ENCODE data around the gene ADAMTS16. TPM values are rescaled to one million over a fixed set of nuclear protein-coding genes. Genes with fewer than 3 reads are reported as not detected.

The ADAMTS16 gene
- total and polyA plus RNA-seq, 2 donors (not counting 3 experiments of a cell fraction or from before 2014, with no cell fraction given): not detected

DNA sequence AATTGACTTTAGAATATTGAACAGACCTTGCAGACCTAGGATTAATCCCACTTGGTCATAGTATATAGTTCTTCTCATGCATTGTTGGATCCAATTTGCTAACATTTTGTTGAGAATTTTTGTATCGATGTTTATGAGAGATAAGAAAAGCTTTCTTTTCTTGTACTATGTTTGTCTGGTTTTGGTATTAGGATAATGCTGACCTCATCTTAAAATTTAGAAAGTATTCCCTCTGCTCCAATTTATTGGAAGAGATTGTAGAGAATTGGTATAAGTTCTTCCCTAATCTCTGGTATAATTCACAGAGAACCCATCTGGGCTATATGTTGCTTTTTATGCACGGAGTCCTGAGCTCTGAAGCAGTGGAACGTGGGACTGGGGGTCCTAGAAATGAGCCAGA, 67.7 kb downstream of the ADAMTS16 start:
- CTCF ChIA-PET: no interaction called here
- intact Hi-C loops (cut with micrococcal nuclease): no loop called here
- no peaks in the 10 kb centered on the region for H3K9me1 ChIP-seq (replicated peaks; ENCODE audit: control insufficient read depth, extremely low read depth, insufficient read depth, low read length)
- H3K9ac ChIP-seq (replicated peaks; ENCODE audit: extremely low read depth, insufficient read depth, low read length): no peak overlapping the region
- H3K79me2 ChIP-seq (ENCODE audit: control insufficient read depth, insufficient read depth, low read length): no peaks in the 10 kb centered on the region
- no peaks in the 10 kb centered on the region for H3K9me3 ChIP-seq (replicated peaks; ENCODE audit: control insufficient read depth, insufficient read depth, low read length)
- dilution Hi-C loops (cut with MboI; ENCODE audit: extremely low pct_ligation_motif_present, low sequenced_read_pairs): no loop called here
- H2AFZ ChIP-seq (ENCODE audit: low read depth, low read length): no peak overlapping the region
- BruUV-seq (replicated peaks): no TSS peak
- no peak overlapping the region for H3K27ac ChIP-seq (ENCODE audit: insufficient read depth, low read depth, low read length)
- H3K4me1 ChIP-seq (ENCODE audit: control insufficient read depth, extremely low read depth, insufficient read depth, low read length): no peaks in the 10 kb centered on the region
- no peaks in the 10 kb centered on the region for H4K20me1 ChIP-seq (replicated peaks; ENCODE audit: control insufficient read depth, extremely low read depth, insufficient read depth, low read length)
- no peaks in the 10 kb centered on the region for H3K36me3 ChIP-seq (ENCODE audit: control insufficient read depth in 2 of 2, extremely low read depth in 1 of 2, insufficient read depth in 2 of 2, low read length in 2 of 2)
- TF ChIP-seq, protein P1, sequence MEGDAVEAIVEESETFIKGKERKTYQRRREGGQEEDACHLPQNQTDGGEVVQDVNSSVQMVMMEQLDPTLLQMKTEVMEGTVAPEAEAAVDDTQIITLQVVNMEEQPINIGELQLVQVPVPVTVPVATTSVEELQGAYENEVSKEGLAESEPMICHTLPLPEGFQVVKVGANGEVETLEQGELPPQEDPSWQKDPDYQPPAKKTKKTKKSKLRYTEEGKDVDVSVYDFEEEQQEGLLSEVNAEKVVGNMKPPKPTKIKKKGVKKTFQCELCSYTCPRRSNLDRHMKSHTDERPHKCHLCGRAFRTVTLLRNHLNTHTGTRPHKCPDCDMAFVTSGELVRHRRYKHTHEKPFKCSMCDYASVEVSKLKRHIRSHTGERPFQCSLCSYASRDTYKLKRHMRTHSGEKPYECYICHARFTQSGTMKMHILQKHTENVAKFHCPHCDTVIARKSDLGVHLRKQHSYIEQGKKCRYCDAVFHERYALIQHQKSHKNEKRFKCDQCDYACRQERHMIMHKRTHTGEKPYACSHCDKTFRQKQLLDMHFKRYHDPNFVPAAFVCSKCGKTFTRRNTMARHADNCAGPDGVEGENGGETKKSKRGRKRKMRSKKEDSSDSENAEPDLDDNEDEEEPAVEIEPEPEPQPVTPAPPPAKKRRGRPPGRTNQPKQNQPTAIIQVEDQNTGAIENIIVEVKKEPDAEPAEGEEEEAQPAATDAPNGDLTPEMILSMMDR (IDR thresholded peaks at IDR 0.05; ENCODE audit: extremely low read depth in 1 of 2, insufficient read depth in 1 of 2, low read depth in 1 of 2, low read length in 2 of 2): no peak
- TF ChIP-seq FOS (IDR thresholded peaks at IDR 0.05; ENCODE audit: borderline replicate concordance, insufficient read depth, low read length): no peak
- no peak for TF ChIP-seq MYC (IDR thresholded peaks at IDR 0.05; ENCODE audit: low read depth, low read length)
- no peak for TF ChIP-seq EZH2 (IDR thresholded peaks at IDR 0.05; ENCODE audit: borderline replicate concordance, low read depth, low read length, severe bottlenecking)
- no peak overlapping the region for H3K4me2 ChIP-seq (ENCODE audit: insufficient read depth, low read length)
- DNase-seq (ENCODE audit: low read depth, low spot score): no peak
- POLR2A ChIA-PET: no interaction called here
- H3K27me3 ChIP-seq (ENCODE audit: control insufficient read depth in 2 of 2, insufficient read depth in 2 of 2, low read length in 2 of 2): no peaks in the 10 kb centered on the region
- no peak for FAIRE-seq
- no peak overlapping the region for H3K4me3 ChIP-seq (replicated peaks in 1 of 3; ENCODE audit: insufficient read depth in 1 of 3, low read depth in 1 of 3, low read length in 3 of 3)

DNA sequence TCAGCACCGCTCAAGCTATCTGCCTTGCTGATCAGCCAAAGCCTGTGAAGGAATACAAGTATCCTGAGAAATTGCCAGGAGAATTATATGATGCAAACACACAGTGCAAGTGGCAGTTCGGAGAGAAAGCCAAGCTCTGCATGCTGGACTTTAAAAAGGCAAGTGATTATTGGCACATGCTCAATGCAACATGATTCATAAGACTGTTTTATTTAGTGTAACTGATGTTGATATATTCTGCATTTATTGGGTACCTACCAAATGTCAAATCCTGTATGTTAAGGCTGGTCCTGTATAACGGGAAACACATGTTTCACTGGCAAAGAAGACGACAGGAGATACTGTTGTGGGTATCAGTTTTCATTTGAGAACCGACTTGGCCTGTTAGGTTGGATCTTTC, 69.0 kb downstream of the ADAMTS16 start:
- Histone ChIP-seq H4K20me1 (replicated peaks; ENCODE audit: control insufficient read depth, extremely low read depth, insufficient read depth, low read length) (no peaks in the 10 kb centered on the region), H3K79me2 (ENCODE audit: control insufficient read depth, insufficient read depth, low read length) (no peaks in the 10 kb centered on the region), H3K4me3 (replicated peaks in 1 of 3; ENCODE audit: insufficient read depth in 1 of 3, low read depth in 1 of 3, low read length in 3 of 3) (no peak overlapping the region), H3K9me1 (replicated peaks; ENCODE audit: control insufficient read depth, extremely low read depth, insufficient read depth, low read length) (no peaks in the 10 kb centered on the region), H3K9ac (replicated peaks; ENCODE audit: extremely low read depth, insufficient read depth, low read length) (no peak overlapping the region), H3K27ac (ENCODE audit: insufficient read depth, low read depth, low read length) (no peak overlapping the region), H3K4me1 (ENCODE audit: control insufficient read depth, extremely low read depth, insufficient read depth, low read length) (no peaks in the 10 kb centered on the region), H3K27me3 (ENCODE audit: control insufficient read depth in 2 of 2, insufficient read depth in 2 of 2, low read length in 2 of 2) (no peaks in the 10 kb centered on the region), H3K36me3 (ENCODE audit: control insufficient read depth in 2 of 2, extremely low read depth in 1 of 2, insufficient read depth in 2 of 2, low read length in 2 of 2) (no peaks in the 10 kb centered on the region), H2AFZ (ENCODE audit: low read depth, low read length) (no peak overlapping the region), H3K9me3 (replicated peaks; ENCODE audit: control insufficient read depth, insufficient read depth, low read length) (no peaks in the 10 kb centered on the region), H3K4me2 (ENCODE audit: insufficient read depth, low read length) (no peak overlapping the region)
- ChIA-PET CTCF (no interaction called here), POLR2A (no interaction called here)
- TF ChIP-seq JUN (IDR thresholded peaks at IDR 0.05; ENCODE audit: borderline replicate concordance, insufficient read depth, insufficient read length, low read depth): no peak
- TF ChIP-seq, protein P1 (IDR thresholded peaks at IDR 0.05; ENCODE audit: extremely low read depth in 1 of 2, insufficient read depth in 1 of 2, low read depth in 1 of 2, low read length in 2 of 2): no peak
- no peak for TF ChIP-seq MAX (IDR thresholded peaks at IDR 0.05; ENCODE audit: insufficient read depth, insufficient read length)
- TF ChIP-seq EZH2 (IDR thresholded peaks at IDR 0.05; ENCODE audit: borderline replicate concordance, low read depth, low read length, severe bottlenecking): no peak
- no peak for TF ChIP-seq POLR2A (IDR thresholded peaks at IDR 0.05; ENCODE audit: low read depth, low read length)
- TF ChIP-seq GATA2 (IDR thresholded peaks at IDR 0.05; ENCODE audit: insufficient read depth, insufficient read length, low read depth, low read length): no peak
- no peak for TF ChIP-seq POLR2AphosphoS5 (IDR thresholded peaks at IDR 0.05; ENCODE audit: insufficient read depth, low read depth, low read length)
- no peak for TF ChIP-seq FOS (IDR thresholded peaks at IDR 0.05; ENCODE audit: borderline replicate concordance, insufficient read depth, low read length)
- TF ChIP-seq MYC (IDR thresholded peaks at IDR 0.05; ENCODE audit: low read depth, low read length): no peak
- DNase-seq (ENCODE audit: low read depth, low spot score): no peak
- intact Hi-C loops (cut with micrococcal nuclease): no loop called here
- dilution Hi-C loops (cut with MboI; ENCODE audit: extremely low pct_ligation_motif_present, low sequenced_read_pairs): no loop called here
- FAIRE-seq: no peak
- BruUV-seq (replicated peaks): no TSS peak

Measured in endothelial cell of umbilical vein (primary cell).